ENCODE measurements around the gene SYNPO. TPM values are rescaled to one million over a fixed set of nuclear protein-coding genes. Genes with fewer than 3 reads are reported as not detected.

Gene SYNPO, protein sequence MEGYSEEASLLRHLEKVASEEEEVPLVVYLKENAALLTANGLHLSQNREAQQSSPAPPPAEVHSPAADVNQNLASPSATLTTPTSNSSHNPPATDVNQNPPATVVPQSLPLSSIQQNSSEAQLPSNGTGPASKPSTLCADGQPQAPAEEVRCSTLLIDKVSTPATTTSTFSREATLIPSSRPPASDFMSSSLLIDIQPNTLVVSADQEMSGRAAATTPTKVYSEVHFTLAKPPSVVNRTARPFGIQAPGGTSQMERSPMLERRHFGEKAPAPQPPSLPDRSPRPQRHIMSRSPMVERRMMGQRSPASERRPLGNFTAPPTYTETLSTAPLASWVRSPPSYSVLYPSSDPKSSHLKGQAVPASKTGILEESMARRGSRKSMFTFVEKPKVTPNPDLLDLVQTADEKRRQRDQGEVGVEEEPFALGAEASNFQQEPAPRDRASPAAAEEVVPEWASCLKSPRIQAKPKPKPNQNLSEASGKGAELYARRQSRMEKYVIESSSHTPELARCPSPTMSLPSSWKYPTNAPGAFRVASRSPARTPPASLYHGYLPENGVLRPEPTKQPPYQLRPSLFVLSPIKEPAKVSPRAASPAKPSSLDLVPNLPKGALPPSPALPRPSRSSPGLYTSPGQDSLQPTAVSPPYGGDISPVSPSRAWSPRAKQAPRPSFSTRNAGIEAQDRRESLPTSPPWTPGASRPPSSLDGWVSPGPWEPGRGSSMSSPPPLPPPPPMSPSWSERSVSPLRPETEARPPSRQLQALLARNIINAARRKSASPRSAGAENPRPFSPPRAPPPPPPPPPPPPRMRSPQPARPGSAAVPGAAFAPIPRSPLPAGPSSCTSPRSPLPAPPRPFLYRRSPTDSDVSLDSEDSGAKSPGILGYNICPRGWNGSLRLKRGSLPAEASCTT
- total RNA-seq (100 to 1,000 TPM; 552 to 675 (median 584) TPM), polyA plus RNA-seq (625 TPM)
- long read RNA-seq, donor 1, full-length matches to known transcripts: 9 of 1,323 reads
- long read RNA-seq, donor 1, partial matches to known transcripts: 1,249 of 1,323 reads
- long read RNA-seq, donor 1, other reads (novel, unspliced or antisense): 65 of 1,323 reads
- long read RNA-seq, donor 2, full-length matches to known transcripts: 3 of 509 reads
- long read RNA-seq, donor 2, partial matches to known transcripts: 503 of 509 reads
- long read RNA-seq, donor 2, other reads (novel, unspliced or antisense): 3 of 509 reads
- long read RNA-seq, donor 3, full-length matches to known transcripts: 1 of 2,452 reads
- long read RNA-seq, donor 3, partial matches to known transcripts: 2,415 of 2,452 reads
- long read RNA-seq, donor 3, other reads (novel, unspliced or antisense): 36 of 2,452 reads
- long read RNA-seq, donor 4, full-length matches to known transcripts: 2 of 660 reads
- long read RNA-seq, donor 4, partial matches to known transcripts: 641 of 660 reads
- long read RNA-seq, donor 4, other reads (novel, unspliced or antisense): 17 of 660 reads

DNA sequence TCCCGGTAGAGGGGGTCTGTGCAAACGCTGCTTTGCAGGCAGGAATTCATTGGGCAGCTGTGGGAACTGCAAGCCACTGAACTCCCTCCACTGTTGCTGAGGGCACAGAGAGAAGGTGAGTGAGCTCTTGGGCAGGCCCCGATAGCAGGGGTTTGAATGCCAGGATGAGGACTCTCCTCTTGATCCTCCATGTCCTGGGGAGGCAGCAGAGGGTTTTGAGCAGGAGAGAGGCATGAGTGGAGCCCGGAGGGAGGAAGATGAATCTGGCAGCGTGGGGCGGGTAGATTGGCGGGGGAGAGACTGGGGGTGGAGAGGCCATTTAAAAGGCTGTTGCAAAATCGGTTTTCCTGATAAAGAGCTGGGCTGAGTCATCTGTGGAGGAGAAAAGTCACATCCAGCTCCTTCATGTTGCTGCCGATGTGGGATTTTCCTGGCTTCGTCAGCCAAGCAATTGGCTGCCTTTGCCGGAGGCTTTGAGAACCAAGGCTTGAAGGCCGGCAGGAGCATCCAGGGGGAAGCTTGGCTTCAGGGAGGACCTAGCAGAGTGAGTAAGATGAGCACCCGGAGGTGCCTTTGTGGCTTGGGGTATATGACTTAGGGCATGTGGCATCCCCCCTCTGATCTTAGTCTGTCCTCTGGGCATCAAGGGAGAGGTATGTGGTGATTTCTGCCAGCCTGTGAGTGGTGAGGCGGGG lies at the start of gene SYNPO:
Gene SYNPO (plus strand): TSS at position 350 of the 695 bp plus-strand sequence. CDS start 7,616 bp downstream, outside the sequence.
- ATAC-seq: peak; percentile 74 to 78
- Histone ChIP-seq H3K4me1 (ENCODE audit: control insufficient read depth, insufficient read depth, low read length) (peaks cover 41% of the 10 kb centered on the region), H3K4me3 (ENCODE audit: low read length) (peak within 1 kb of the TSS; percentile 54), H3K27ac (ENCODE audit: low read length) (peak within 1 kb of the TSS; percentile 93), H3K27me3 (ENCODE audit: control insufficient read depth, insufficient read depth) (no peaks in the 10 kb centered on the region), H3K9me3 (ENCODE audit: control insufficient read depth, low read length) (no peaks in the 10 kb centered on the region)
- DNase-seq: peak; percentile 87 to 91 (median 91)
- intact Hi-C loops (cut with DNase I): no loop called here
- 12% methylated on average over 14 of the region's 14 CpGs for WGBS

DNA sequence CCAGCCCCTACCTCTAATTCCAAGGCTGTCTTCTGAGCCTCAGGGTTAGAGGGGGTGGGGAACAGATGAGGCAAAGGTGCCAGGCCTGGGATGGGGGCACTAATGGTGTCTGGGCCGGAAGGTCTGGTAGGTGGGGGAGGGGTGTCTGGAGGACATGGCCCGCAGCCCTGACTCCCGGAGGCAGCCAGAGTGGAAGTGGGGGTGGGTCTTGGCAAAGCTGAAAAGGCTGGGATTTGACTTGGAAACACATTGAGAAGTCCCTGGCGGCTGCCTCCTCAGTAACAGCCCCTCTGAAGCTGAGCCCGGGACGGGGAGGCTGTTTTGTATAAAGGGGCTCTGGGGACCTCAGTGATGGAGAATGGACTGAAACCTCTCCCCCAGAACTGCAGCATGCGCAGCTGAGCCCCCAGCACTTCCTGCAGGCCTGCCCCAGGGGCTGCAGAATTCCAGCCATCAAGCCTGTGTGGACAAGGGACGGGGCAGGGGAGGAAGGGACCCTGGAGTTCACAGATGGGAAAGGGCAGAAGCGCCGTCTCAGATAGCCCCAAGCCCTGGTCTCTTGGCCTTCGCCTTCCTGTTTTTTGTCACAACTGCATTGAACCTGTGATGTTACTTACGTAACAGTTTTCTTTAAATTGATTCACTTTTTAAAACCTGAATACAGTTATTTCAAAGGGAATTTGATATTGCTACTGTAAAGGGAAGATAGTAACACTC lies 49.3 kb upstream of the SYNPO start:
- peak; percentile 78 to 92 (median 91) for DNase-seq
- Histone ChIP-seq H3K27me3 (ENCODE audit: control insufficient read depth, insufficient read depth) (no peaks in the 10 kb centered on the region), H3K9me3 (ENCODE audit: control insufficient read depth, low read length) (no peaks in the 10 kb centered on the region), H3K4me1 (ENCODE audit: control insufficient read depth, insufficient read depth, low read length) (peaks cover 35% of the 10 kb centered on the region), H3K4me3 (ENCODE audit: low read length) (no peak overlapping the region), H3K27ac (ENCODE audit: low read length) (peak overlapping the region; percentile 69)
- WGBS: 20% methylated on average over 12 of the region's 12 CpGs
- intact Hi-C loops (cut with DNase I): loop anchor here in 3 of 4 donors (5.0 to 10.0 kb wide), 2 partner anchors 61 to 64 kb away; no protein-coding TSS in a partner anchor
- ATAC-seq: peak; percentile 51 to 67

DNA sequence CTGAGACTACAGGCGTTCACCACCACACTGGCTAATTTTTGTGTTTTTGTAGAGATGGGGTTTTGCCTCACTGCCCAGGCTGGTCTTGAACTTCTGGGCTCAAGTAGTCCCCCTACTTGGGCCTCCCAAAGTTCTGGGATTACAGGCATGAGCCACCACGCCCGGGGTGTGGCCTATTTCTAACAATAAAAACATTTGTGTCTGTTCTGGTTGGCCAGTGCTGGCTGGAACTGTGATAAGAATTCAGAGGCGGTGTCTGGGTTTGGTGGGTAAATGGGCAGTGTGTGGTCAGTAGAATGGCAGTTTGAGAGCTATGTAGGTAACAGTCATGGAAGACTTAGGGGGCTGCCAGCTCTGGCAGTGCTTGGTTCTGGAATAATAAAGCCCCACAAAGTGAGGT lies 46.9 kb upstream of the SYNPO start:
- ATAC-seq: peak; percentile 3 to 37
- Histone ChIP-seq H3K4me1 (ENCODE audit: control insufficient read depth, insufficient read depth, low read length) (peaks cover 40% of the 10 kb centered on the region), H3K27me3 (ENCODE audit: control insufficient read depth, insufficient read depth) (no peaks in the 10 kb centered on the region), H3K27ac (ENCODE audit: low read length) (peak overlapping the region; percentile 83), H3K9me3 (ENCODE audit: control insufficient read depth, low read length) (no peaks in the 10 kb centered on the region), H3K4me3 (ENCODE audit: low read length) (no peak overlapping the region)
- 45% methylated on average over 4 of the region's 4 CpGs for WGBS
- DNase-seq: peak; percentile 73 to 90 (median 79)
- intact Hi-C loops (cut with DNase I): loop anchor here in 3 of 4 donors (5.0 to 10.0 kb wide), 2 partner anchors 59 to 61 kb away; no protein-coding TSS in a partner anchor

DNA sequence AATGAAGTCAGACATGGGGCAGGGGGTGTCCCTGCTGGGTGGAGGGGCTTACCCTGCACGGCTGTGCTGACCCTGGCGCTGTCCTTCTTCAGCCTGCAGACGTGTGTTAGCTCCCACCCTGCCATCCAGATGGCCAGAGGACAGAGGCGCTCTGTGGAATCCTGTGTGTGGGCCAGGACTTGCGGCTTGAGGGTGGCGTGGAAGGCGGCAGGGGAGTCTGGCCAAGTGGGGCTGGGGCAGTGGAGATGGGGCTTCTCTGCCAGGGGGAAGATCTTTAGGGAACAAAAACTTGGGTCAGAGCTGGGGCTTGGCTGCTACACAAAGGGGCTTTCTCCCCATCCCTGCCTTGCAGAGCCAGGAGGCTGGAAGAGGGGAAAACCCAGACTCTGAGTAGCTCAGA lies 46.5 kb upstream of the SYNPO start:
- H3K4me3 ChIP-seq (ENCODE audit: low read length): no peak overlapping the region
- peak; percentile 11 to 37 for ATAC-seq
- peak overlapping the region; percentile 83 for H3K27ac ChIP-seq (ENCODE audit: low read length)
- peaks cover 40% of the 10 kb centered on the region for H3K4me1 ChIP-seq (ENCODE audit: control insufficient read depth, insufficient read depth, low read length)
- H3K27me3 ChIP-seq (ENCODE audit: control insufficient read depth, insufficient read depth): no peaks in the 10 kb centered on the region
- WGBS: 34% methylated on average over 7 of the region's 7 CpGs
- intact Hi-C loops (cut with DNase I): loop anchor here in 3 of 4 donors (5.0 to 10.0 kb wide), 2 partner anchors 58 to 61 kb away; no protein-coding TSS in a partner anchor
- no peaks in the 10 kb centered on the region for H3K9me3 ChIP-seq (ENCODE audit: control insufficient read depth, low read length)
- peak; percentile 58 to 87 (median 85) for DNase-seq

DNA sequence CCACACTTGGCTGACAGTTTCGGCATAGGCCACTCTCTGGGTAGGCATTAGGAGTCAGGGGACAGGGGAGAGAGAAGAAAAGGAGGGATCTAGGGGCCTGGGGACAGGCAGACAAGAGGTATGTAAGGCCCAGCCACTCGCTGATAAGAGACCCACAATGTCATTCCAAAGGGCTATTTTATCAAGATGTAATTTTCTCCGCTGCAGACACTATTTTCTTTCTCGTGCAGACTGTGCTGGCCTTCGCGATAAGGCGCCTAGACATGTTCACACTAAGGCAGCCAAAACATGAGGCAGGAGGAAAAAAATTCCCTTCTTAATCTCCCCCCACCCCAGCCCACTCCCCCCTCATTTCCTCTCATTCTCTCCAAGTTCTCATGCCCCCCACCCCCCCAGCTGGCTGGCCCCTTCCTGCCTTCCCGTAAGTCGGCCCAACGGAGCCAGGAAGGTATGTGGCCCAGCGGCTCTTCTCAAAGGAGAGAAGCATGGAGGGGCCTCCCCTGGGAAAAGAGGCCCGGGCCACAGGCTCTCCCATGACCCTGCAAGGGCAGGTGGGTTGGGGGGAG lies 44.9 kb upstream of the SYNPO start:
- ATAC-seq (peak; percentile 38 to 53), DNase-seq (peak; percentile 68 to 88 (median 86))
- intact Hi-C loops (cut with DNase I): loop anchor here in 2 of 4 donors (10.0 kb wide), 1 partner anchor 59 kb away; no protein-coding TSS in a partner anchor
- Histone ChIP-seq H3K27me3 (ENCODE audit: control insufficient read depth, insufficient read depth) (no peaks in the 10 kb centered on the region), H3K4me1 (ENCODE audit: control insufficient read depth, insufficient read depth, low read length) (peaks cover 38% of the 10 kb centered on the region), H3K27ac (ENCODE audit: low read length) (peak overlapping the region; percentile 90), H3K9me3 (ENCODE audit: control insufficient read depth, low read length) (no peaks in the 10 kb centered on the region), H3K4me3 (ENCODE audit: low read length) (no peak overlapping the region)
- WGBS: 16% methylated on average over 12 of the region's 12 CpGs

- DNase-seq (peak in 1 of 3 donors; percentile 60), ATAC-seq (no peak)
- Histone ChIP-seq H3K27me3 (ENCODE audit: control insufficient read depth, insufficient read depth) (no peaks in the 10 kb centered on the region), H3K9me3 (ENCODE audit: control insufficient read depth, low read length) (no peaks in the 10 kb centered on the region), H3K4me3 (ENCODE audit: low read length) (no peak overlapping the region), H3K4me1 (ENCODE audit: control insufficient read depth, insufficient read depth, low read length) (peaks cover 35% of the 10 kb centered on the region), H3K27ac (ENCODE audit: low read length) (peak overlapping the region; percentile 76)
- intact Hi-C loops (cut with DNase I): loop anchor here in 2 of 4 donors (10.0 kb wide), 1 partner anchor 58 kb away; no protein-coding TSS in a partner anchor
- 73% methylated on average over 9 of the region's 9 CpGs for WGBS
Measured at GRCh38 chr5:150596313-150596712, 44.1 kb upstream of the SYNPO start.

DNA sequence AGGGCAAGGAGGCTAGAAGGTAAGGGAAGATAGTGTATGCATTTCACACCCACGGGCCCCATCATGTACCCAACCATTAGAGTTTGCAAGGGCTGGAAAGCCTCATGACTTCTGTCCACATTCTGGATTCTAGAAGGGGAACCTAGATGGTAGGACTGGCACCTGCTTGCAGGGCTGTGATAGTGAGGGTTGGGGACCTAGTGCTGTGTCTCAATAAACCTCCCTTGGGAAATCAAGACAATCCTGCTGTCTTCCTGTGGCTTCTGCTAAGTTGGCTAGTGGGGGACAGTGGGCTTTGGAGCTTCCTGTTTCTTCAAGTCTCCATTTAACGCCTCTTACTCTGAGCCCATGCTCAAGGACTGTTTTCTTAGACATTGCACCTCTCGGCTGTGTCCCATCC lies 43.6 kb upstream of the SYNPO start:
- H3K4me1 ChIP-seq (ENCODE audit: control insufficient read depth, insufficient read depth, low read length): peaks cover 35% of the 10 kb centered on the region
- intact Hi-C loops (cut with DNase I): loop anchor here in 2 of 4 donors (10.0 kb wide), 1 partner anchor 58 kb away; no protein-coding TSS in a partner anchor

DNA sequence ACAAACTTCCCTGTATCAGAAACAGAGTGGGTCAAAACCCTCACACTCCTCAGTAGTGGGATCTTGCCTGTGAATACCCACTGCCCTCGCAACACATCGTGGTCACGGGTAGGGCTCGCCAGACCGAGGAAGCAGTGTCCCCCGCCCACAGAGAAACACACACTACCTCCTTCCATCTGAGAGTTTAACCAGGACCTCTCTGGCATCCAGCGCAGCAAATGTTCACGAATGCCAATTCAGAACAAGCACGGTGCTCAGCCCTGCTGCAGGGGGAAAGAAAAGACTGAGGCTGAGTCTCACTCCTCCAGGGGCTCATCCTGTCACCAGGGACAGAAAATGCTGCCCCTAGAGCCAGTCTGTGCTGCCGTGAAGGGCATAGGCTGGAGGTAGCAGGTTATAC lies 42.5 kb upstream of the SYNPO start:
- no peak for ATAC-seq
- H3K4me1 ChIP-seq (ENCODE audit: control insufficient read depth, insufficient read depth, low read length): peaks cover 32% of the 10 kb centered on the region
- peak in 1 of 3 donors; percentile 25 for DNase-seq
- H3K4me3 ChIP-seq (ENCODE audit: low read length): no peak overlapping the region
- 43% methylated on average over 10 of the region's 10 CpGs for WGBS
- intact Hi-C loops (cut with DNase I): loop anchor here in 2 of 4 donors (10.0 kb wide), 1 partner anchor 57 kb away; no protein-coding TSS in a partner anchor
- no peaks in the 10 kb centered on the region for H3K27me3 ChIP-seq (ENCODE audit: control insufficient read depth, insufficient read depth)
- H3K9me3 ChIP-seq (ENCODE audit: control insufficient read depth, low read length): no peaks in the 10 kb centered on the region
- peak overlapping the region; percentile 62 for H3K27ac ChIP-seq (ENCODE audit: low read length)

More for the DNA sequence above, 43.6 kb upstream of the SYNPO start:
- H3K4me3 ChIP-seq (ENCODE audit: low read length): no peak overlapping the region
- 79% methylated on average over 3 of the region's 3 CpGs for WGBS
- H3K27me3 ChIP-seq (ENCODE audit: control insufficient read depth, insufficient read depth): no peaks in the 10 kb centered on the region
- no peaks in the 10 kb centered on the region for H3K9me3 ChIP-seq (ENCODE audit: control insufficient read depth, low read length)
- H3K27ac ChIP-seq (ENCODE audit: low read length): peak overlapping the region; percentile 49
- no peak for ATAC-seq
- DNase-seq: no peak
